Eye (tissue), 1 donor: ENCODE results near the gene RNU6-8.

ENCODE experiments used
- DNase-seq: peaks from one replicate; pipeline ENCODE4 v3.0.0-alpha.2; 2015

RNU6-8 gene

DNA sequence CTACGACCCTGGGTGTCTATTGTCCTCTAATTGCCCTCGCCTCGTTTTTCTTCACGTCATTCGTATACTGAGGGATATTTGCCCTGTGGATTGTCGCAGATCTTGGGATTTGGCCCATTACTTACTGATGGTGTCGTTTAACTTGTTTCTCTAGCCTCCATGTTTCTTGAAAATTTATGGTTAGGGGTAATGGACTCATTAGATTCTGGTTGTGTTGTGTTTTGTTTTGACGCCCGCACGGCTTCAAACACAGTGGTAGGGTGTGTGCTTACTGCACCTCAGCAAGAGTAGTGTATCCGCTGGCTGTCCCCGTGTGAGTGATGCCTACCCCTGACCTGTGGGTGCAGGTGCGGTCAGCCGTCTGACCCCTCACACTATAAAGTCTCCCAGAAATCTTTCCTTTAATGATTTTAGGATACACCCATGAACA, 874 bp upstream of the RNU6-8 start:
- DNase-seq: peak; percentile 83

- DNase-seq: peak; percentile 88
These were observed 525 bp downstream of the RNU6-8 start for GRCh38 chr14:32202491-32202997.

GRCh38 chr14:32201816-32202490, 1.1 kb downstream of the RNU6-8 start, which contains the start of gene RNU6-7:
Gene RNU6-7 (plus strand): TSS chr14:32202045.
- peak; percentile 95 for DNase-seq

DNA sequence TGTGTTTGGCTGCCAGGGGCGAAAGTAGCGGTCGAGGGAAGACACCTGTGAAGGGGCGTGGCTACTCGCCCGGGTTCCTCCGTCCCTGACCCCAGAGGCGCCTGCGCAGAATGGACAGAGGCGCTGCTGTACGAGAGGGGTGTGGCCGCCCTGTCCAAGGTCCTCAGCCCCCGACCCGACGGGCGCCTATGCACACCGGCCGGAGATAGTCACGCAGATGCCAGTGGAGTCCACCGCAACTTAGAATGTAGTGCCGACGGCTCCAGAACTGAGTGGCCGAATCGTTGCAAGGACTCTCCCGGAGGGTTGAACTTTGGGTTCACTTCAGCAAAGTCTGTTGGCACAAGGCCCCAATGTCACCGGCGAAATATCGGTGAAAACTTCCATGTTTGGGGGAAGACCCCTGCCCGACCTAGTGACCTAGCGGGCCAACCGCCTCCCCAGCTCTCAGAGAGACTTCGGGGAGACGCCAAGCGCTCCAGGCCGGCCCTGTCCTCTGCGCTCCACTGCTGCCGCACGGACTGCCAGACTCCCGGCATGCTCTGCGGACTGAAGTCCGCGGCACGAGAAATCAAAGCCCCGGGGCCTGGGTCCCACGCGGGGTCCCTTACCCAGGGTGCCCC, 1.8 kb downstream of the RNU6-8 start:
- DNase-seq: peak; percentile 90

GRCh38 chr14:32200368-32201192, 2.5 kb downstream of the RNU6-8 start:
- no peak for DNase-seq

DNA sequence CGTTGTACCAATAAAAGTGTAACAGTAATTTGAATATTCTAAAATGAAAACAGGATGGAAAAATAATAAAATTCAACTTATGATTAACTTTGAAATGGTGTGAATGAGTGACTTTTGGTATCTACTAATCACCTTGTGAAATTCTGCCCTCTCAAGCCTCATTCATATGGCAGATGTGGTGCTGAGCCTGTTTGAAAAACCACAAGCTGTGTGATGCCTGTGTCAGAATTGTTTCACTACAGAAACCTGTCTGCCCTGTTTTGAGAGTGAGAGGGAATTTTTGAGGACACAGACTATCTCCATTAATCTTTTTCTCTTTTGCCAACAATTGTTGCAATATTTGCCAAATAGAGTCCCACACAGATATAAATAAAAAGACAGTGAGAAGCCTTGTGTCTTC, 5.2 kb downstream of the RNU6-8 start:
- DNase-seq: no peak

- DNase-seq: no peak
These were observed 7.4 kb downstream of the RNU6-8 start for GRCh38 chr14:32195636-32196035.

GRCh38 chr14:32193532-32193931, 9.5 kb downstream of the RNU6-8 start:
- DNase-seq: no peak

GRCh38 chr14:32192712-32193373, 10.2 kb downstream of the RNU6-8 start:
- DNase-seq: no peak

GRCh38 chr14:32190673-32191072, 12.4 kb downstream of the RNU6-8 start:
- DNase-seq: no peak

DNA sequence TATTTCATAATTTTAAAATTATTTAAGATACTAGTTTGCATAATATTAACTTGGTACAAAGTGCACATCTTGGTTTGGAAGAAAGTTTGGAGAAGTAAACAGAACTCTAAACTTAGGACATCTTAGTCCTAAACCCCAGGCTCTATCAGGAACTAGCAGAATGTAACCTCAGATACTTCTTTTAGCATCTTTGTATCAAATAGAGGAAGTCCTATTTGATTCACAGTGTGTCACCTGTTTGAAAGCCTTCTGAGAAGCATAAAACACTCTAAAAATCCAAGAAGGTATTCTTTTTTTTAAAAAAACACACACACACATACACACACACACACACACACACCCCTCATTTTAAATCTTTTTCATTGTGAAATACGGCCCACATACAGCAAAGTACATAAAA, 13.3 kb downstream of the RNU6-8 start:
- DNase-seq: no peak

- no peak for DNase-seq
These were observed 16.8 kb downstream of the RNU6-8 start for GRCh38 chr14:32186248-32186647.

GRCh38 chr14:32185097-32185496, 18.0 kb downstream of the RNU6-8 start:
- no peak for DNase-seq

DNA sequence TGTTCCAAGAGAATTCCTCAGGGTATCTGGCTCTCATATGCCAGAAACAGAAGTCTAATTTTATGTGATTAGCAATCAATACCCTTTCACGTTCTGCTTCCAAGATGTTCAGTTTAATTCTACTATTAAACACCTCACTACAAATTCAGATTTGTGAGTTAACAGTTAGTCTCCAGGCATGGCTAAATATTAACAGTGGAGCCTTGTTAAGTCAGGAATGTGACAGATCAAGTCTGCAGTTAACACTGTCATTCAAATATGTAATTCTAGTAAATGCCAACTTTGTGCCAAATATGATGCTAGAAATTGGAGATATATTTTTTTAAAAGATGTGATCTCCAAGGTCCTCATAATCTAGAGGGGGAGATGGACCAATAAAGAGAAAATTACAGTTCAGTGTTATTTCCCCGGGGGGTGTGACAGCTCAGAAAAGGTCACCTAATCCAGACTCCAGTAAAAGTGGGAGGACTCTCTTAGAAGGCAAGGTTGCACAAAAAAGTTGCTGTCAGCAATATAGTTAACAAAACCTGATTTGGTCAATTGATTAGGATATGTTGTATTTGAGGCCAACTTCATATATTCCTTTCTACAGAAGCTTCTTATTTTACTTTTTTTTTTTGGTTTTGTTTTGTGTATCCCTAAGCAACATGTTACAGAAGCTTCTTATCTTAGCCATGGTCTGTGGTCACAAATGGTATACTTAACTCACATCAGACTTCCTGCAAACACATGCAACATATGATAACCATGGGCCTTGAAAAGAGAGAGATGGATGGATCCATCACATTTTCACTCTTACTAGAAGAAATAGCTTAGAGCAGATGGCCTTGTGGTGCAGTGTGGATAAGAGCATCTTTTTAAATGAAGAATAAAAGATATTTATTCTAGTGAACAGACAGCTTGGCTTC, 19.7 kb downstream of the RNU6-8 start:
- DNase-seq: no peak

DNA sequence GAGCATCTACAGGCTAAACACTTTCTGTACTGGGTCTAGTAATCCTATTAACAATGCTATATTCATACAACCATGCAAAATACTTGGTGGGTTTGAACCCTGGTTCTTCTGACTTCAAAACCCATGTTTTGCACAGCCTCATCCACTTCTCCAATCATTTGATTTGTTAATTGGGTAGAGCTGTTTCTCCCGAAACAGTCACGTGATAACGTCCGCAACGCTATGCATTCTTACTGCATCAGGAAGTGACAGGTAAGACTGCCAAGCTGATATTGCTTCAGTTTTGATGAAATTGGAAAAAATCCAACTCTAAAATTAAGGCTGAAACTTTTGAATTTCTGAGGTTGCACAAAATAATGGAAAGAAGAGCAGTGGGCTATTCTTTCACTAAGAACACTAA, 31.6 kb downstream of the RNU6-8 start:
- DNase-seq: no peak

GRCh38 chr14:32169191-32169590, 33.9 kb downstream of the RNU6-8 start:
- no peak for DNase-seq

GRCh38 chr14:32167907-32168306, 35.2 kb downstream of the RNU6-8 start:
- DNase-seq: no peak

- DNase-seq: no peak
These were observed 36.1 kb downstream of the RNU6-8 start for GRCh38 chr14:32166924-32167323.

GRCh38 chr14:32166029-32166428, 37.0 kb downstream of the RNU6-8 start:
- DNase-seq: no peak
